ENCODE data around the gene DBR1.

Gene DBR1

DNA sequence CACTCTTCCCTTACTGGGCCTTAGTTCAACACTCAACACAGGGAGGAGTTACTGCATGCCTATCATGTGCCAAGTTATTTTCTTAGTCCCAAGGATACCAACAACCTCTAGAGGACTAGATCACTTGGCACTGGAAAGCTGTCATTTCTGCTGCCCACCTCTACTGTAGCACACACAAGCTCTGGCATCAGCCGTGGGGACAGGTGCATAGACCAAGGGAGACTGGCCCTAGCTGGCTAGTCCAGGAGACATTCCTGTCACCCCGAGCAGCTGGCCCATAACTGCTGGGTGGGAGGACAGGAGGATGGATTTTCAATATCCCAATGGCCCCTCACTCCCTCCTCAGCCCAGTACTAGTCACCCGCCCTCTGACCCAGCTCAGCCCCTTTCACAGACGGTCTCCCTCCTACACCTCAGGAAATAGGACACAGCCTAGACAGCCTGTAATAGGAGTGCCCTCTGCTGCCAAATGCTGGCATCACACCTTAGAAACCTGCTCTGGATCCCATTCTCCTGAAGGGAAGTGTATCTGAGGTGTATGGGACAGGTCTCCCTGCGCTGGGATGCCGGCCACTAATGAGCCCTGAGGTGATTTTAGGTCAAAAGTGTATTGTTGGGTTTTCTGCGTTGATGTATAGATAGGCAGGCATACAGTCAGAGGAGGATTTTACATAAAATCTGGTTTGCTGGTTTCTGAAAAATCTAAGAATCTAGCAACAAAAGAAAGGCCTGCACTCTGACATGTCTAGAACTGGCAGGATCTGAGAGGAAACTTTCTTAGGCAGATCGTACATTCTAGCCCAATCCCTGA lies 55.9 kb downstream of the DBR1 start:
- peak; percentile 61 to 80 for DNase-seq

DNA sequence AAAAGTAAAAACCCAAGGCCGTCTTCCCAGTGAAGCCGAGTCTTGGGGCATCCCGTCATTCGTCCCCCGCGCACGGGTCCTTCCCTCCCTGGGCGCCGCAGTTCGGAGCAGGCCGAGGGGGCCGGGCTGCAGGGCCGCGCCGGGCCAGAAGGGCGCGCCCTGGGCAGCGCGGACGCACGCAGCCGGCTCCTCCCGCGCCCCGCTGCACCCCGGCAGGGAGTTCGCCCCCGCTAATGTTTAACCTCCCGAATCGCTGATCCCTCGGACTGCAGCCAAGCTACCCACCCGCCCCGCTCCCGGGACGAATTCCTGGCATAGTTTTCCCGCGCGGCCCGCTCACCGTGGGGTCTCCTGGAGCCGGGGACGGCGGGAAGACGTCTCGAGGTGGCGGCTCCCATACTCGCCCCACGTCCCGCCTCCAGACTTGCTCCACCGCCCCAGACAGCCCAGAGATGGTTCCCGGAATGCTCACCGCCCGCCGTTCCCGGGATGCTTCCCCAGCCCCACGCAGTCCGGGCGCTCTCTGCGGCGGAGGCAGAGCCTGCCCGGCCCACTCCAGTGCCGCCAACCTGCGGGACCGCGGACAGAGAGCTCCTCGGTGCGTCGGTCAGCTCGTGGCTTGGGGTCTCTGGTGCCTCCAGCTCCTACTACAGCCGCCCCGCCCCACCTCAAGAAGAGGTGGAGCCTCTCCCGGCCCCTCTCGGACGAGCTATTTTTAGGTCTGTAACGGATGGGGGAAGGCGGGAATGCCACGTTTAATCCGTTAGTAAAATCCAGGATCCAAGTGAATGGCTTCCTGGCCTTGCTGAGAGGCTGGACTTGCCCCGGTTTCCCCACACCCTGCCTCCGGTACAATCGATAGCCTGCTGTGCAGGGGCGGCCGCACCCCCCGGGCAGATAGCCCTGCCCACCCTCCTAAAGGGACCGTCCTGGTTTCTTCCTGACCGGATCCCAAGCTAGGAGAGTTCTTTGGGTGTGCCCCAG lies 59.4 kb downstream of the DBR1 start, which contains the start of gene DZIP1L:
Gene DZIP1L (minus strand): TSS at position 621 of the 984 bp plus-strand sequence. CDS start 11,637 bp downstream, outside the sequence.
- peak; percentile 42 to 44 for DNase-seq

DNA sequence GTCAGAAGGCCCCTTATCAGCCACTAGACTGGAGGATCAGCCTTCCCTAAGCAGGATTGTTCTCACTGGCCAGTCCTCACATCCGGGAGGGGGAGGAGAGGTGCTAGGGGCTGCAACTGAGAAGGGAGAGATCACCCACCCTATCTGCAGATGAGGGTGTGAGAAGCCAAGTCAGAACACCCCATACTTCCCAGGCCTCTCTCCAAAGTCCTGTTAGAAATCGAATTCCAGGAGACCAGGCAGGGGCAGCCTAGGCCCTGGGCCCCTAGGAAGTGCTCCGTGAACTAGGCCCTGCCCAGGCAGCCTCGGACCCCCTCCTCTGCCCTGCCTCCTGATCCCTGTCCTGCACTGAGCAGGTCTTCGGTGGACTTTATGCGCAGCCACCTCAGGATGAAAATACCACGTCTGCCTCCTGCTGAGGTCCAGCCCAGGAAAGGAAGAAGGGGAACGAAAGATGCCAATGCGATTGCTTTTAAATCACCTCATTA lies 60.2 kb downstream of the DBR1 start:
- DNase-seq = no peak

DNA sequence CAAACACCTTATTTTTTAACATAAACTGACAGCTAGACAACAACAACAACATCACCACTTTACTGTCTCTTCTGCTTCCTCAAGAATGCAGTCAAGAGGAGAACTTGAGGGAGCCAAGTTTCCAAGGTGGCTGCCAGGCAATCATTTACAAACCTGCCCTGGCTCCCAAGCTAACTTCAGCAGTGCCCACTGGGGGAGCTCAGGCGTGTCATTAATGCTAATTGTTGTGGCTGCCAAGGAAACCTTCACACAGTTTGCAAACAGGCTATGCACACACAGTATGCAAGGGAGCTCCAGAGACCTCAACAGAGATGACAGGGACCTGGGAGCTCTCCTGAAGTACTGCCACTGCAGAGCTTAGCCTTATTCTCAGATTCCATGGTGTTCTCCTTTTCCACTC lies 61.4 kb downstream of the DBR1 start:
- peak; percentile 22 to 72 for DNase-seq

DNA sequence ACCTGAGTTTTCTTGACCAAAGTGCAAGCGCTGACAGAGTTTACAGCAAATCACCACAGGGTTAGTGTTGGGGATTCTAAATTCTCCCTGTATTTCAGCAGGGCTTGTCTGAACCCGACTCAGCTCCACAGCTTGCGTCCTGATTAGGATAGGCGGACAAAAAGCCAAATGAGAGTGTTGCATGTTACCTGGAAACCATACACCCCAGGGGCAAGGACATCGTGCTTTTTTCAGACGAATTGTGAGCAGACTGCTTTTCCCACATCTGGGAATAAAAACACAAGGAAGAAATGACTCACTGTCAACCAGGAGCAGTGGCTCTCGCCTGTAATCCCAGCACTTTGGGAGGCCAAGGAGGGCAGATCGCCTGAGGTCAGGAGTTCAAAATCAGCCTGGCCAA lies 62.4 kb downstream of the DBR1 start:
- no peak for DNase-seq
